H9 (cell line): ENCODE measurements around the gene IL6R. TPM values are rescaled to one million over a fixed set of nuclear protein-coding genes. Genes with fewer than 3 reads are reported as not detected.

Experiments
- DNase-seq: peaks from one replicate; pipeline ENCODE4 v3.0.0-alpha.2; 2017
- H2AFZ ChIP-seq: one replicate; pipeline ENCODE4 v1.6.1; 2013; ENCODE audit warnings: mild to moderate bottlenecking, low read length, control low read depth, moderate library complexity
- H2AK5ac ChIP-seq: 2 replicates; pipeline ENCODE4 v1.6.1; 2013; ENCODE audit warnings: low read length, control low read depth, mixed read lengths; ENCODE audit not compliant: insufficient read length
- H2BK120ac ChIP-seq: one replicate; pipeline ENCODE4 v1.6.1; 2013; ENCODE audit warnings: low read depth, mild to moderate bottlenecking, low read length, control low read depth, inconsistent platforms; ENCODE audit not compliant: poor library complexity, severe bottlenecking
- H2BK12ac ChIP-seq: 2 replicates; pipeline ENCODE4 v1.6.1; 2013; ENCODE audit warnings: low read length, control low read depth, mixed read lengths, low read depth; ENCODE audit not compliant: insufficient read length
- H2BK15ac ChIP-seq: 2 replicates; pipeline ENCODE4 v1.6.1; 2013; ENCODE audit warnings: low read depth, low read length, control low read depth
- H2BK20ac ChIP-seq: one replicate; pipeline ENCODE4 v1.6.1; 2013; ENCODE audit warnings: low read depth, mild to moderate bottlenecking, low read length, control low read depth, inconsistent platforms; ENCODE audit not compliant: poor library complexity, severe bottlenecking
- H2BK5ac ChIP-seq: 2 replicates; pipeline ENCODE4 v1.6.1; 2013; ENCODE audit warnings: low read length, control low read depth, mixed read lengths; ENCODE audit not compliant: insufficient read length
- H3K14ac ChIP-seq: 2 replicates; pipeline ENCODE4 v1.6.1; 2013; ENCODE audit warnings: low read length, control low read depth; ENCODE audit not compliant: insufficient read depth
- H3K18ac ChIP-seq: 2 replicates; pipeline ENCODE4 v1.6.1; 2013; ENCODE audit warnings: low read depth, mild to moderate bottlenecking, mixed read lengths, low read length, control low read depth; ENCODE audit not compliant: insufficient read length
- H3K23ac ChIP-seq: 2 replicates; pipeline ENCODE4 v1.6.1; 2013; ENCODE audit warnings: low read length, control low read depth, mixed read lengths, low read depth; ENCODE audit not compliant: insufficient read length
- H3K23me2 ChIP-seq: 2 replicates; pipeline ENCODE4 v1.6.1; 2013; ENCODE audit warnings: low read depth, mild to moderate bottlenecking, mixed read lengths, low read length, control low read depth; ENCODE audit not compliant: insufficient read length, poor library complexity, severe bottlenecking
- H3K27ac ChIP-seq: 2 replicates; pipeline ENCODE4 v1.5.1; 2013; ENCODE audit warnings: low read length, control low read depth, mixed read lengths, low read depth; ENCODE audit not compliant: insufficient read length
- H3K27me3 ChIP-seq: 2 replicates; pipeline ENCODE4 v1.6.1; 2013; ENCODE audit warnings: low read length, control low read depth, inconsistent platforms; ENCODE audit not compliant: insufficient read depth
- H3K4ac ChIP-seq: 2 replicates; pipeline ENCODE4 v1.6.1; 2013; ENCODE audit warnings: low read depth, mild to moderate bottlenecking, control low read depth, inconsistent platforms, low read length, moderate library complexity
- H3K4me1 ChIP-seq: 2 replicates; pipeline ENCODE4 v1.6.1; 2013; ENCODE audit warnings: low read length, control low read depth, inconsistent platforms; ENCODE audit not compliant: insufficient read depth
- H3K4me2 ChIP-seq: 2 replicates; pipeline ENCODE4 v1.6.1; 2013; ENCODE audit warnings: low read length, control low read depth, mixed read lengths; ENCODE audit not compliant: insufficient read length, insufficient read depth
- H3K56ac ChIP-seq: 2 replicates; pipeline ENCODE4 v1.6.1; 2013; ENCODE audit warnings: low read depth, mild to moderate bottlenecking, mixed read lengths, low read length, control low read depth; ENCODE audit not compliant: insufficient read length
- H3K79me1 ChIP-seq: 2 replicates; pipeline ENCODE4 v1.6.1; 2013; ENCODE audit warnings: low read depth, mild to moderate bottlenecking, moderate library complexity, low read length, control low read depth, inconsistent platforms; ENCODE audit not compliant: insufficient read depth, poor library complexity, severe bottlenecking
- H3K79me2 ChIP-seq: 2 replicates; pipeline ENCODE4 v1.6.1; 2013; ENCODE audit warnings: low read length, control low read depth, inconsistent platforms; ENCODE audit not compliant: insufficient read depth
- H3K9ac ChIP-seq: 2 replicates; pipeline ENCODE4 v1.6.1; 2013; ENCODE audit warnings: low read length, control low read depth, mixed read lengths; ENCODE audit not compliant: insufficient read length; ENCODE audit errors: extremely low read depth
- H3K9me3 ChIP-seq: one replicate; pipeline ENCODE4 v1.6.1; 2013; ENCODE audit warnings: low read depth, low read length, inconsistent platforms; ENCODE audit not compliant: control insufficient read depth
- H3T11ph ChIP-seq: one replicate; pipeline ENCODE4 v1.6.1; 2013; ENCODE audit warnings: mild to moderate bottlenecking, low read length, control low read depth, inconsistent platforms
- H4K20me1 ChIP-seq: one replicate; pipeline ENCODE4 v1.6.1; 2013; ENCODE audit not compliant: control insufficient read depth, insufficient read length, insufficient read depth
- H4K5ac ChIP-seq: 2 replicates; pipeline ENCODE4 v1.6.1; 2013; ENCODE audit warnings: low read depth, mild to moderate bottlenecking, mixed read lengths, low read length, control low read depth; ENCODE audit not compliant: insufficient read length
- H4K8ac ChIP-seq: replicated peaks from 2 replicates; pipeline ENCODE4 v1.6.1; 2013; ENCODE audit warnings: low read length, control low read depth, mixed read lengths, low read depth; ENCODE audit not compliant: insufficient read length
- H4K91ac ChIP-seq: 2 replicates; pipeline ENCODE4 v1.6.1; 2013; ENCODE audit warnings: low read depth, mild to moderate bottlenecking, moderate library complexity, mixed read lengths, low read length, control low read depth; ENCODE audit not compliant: insufficient read length
- H3K27ac Mint-ChIP-seq, 3 experiments: 2 replicates in 2 of 3; 3 replicates in 1 of 3; pipeline ENCODE4 v1.8.0; 2020 to 2021; ENCODE audit warnings: mixed read lengths in 3 of 3, mild to moderate bottlenecking in 1 of 3, moderate library complexity in 1 of 3
- H3K27me3 Mint-ChIP-seq: 2 replicates; pipeline ENCODE4 v1.8.0; 2021; ENCODE audit warnings: low read depth, mild to moderate bottlenecking, moderate library complexity, mixed read lengths
- H3K36me3 Mint-ChIP-seq, 3 experiments: 2 replicates in 2 of 3; 3 replicates in 1 of 3; pipeline ENCODE4 v1.8.0; 2020 to 2021; ENCODE audit warnings: low read depth in 3 of 3, mixed read lengths in 3 of 3; ENCODE audit not compliant: insufficient read depth in 1 of 3
- H3K4me1 Mint-ChIP-seq, 2 experiments: 2 replicates each; pipeline ENCODE4 v1.8.0; 2020; ENCODE audit warnings: mixed read lengths in 2 of 2
- H3K4me3 Mint-ChIP-seq, 2 experiments: 2 replicates in 1 of 2; 3 replicates in 1 of 2; pipeline ENCODE4 v1.8.0; 2020 to 2021; ENCODE audit warnings: mild to moderate bottlenecking in 2 of 2, mixed read lengths in 2 of 2, moderate library complexity in 1 of 2
- H3K9me3 Mint-ChIP-seq, 2 experiments: 2 replicates in 1 of 2; 3 replicates in 1 of 2; pipeline ENCODE4 v1.8.0; 2020; ENCODE audit warnings: mild to moderate bottlenecking in 2 of 2, mixed read lengths in 2 of 2, moderate library complexity in 1 of 2
- WGBS: extraction: QIAGEN DNeasy Blood & Tissue Kit; methylation state at CpG from one replicate; pipeline ENCODE4 v1.1.7; 2013; ENCODE audit warnings: missing lambda C conversion rate, low lambda C conversion rate, mixed read lengths; ENCODE audit not compliant: insufficient read length; ENCODE audit errors: extremely low coverage; 5-methylcytosine and 5-hydroxymethylcytosine counted together
- total RNA-seq: library from RNA; stranded (reverse); gene quantifications from 2 replicates; pipeline ENCODE4 v1.2.1, GENCODE V29; 2021
- TF ChIP-seq, protein P1 (sequence below): fragments of 200-600 bp; sonication (generic); conservative IDR thresholded peaks from 3 replicates; pipeline ENCODE4 v1.8.0; 2021; ENCODE audit warnings: antibody characterized with exemption, mild to moderate bottlenecking

Gene IL6R
- total RNA-seq, 1 experiment from 2014 or later = 1.7 TPM

DNA sequence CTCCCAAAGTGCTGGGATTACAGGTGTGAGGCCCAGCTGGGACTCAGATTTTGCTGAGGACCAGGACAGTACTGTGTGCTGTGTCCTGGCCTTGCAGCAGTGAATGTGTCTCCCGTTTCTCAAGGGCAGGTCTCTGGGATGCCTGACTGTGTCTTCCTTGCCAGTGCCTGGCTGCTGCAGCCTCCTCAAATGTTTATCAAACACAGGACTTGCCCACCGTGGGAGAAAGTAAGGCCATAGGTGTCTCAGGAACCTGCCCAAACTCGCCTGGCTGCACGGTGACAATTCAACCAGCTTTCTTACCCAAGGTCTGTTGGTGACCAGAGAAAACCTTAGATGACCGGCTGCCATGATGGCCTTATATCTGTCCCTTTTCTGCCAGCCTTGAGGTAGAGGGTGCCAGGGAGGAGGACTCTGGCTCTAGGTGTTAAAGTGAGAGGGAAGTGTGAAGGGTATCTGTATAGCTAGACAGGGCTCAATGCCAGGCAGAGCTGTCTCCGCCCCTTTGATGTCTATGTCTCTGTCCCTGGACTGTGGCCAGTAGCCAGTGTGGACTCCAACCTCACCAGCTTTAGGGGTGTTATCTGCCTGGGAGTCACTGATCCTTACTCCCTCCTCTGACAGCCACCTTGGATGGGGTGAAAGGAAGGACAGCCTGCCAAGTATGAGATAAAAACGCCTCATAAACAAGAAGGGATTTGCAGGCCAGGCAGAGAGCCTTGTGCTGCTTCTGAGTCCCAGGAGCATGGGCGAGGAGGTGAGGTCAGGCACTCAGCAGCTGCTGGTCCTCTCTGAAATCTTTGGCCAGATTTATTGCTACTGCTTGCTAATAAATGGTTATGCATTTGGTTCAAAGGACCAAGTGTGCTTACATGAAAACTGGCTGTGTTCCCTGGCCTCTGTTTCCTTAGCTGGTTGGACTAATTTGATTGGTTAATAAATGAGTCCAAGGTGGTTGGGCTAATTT, 22.3 kb downstream of the IL6R start:
- TF ChIP-seq, protein P1, sequence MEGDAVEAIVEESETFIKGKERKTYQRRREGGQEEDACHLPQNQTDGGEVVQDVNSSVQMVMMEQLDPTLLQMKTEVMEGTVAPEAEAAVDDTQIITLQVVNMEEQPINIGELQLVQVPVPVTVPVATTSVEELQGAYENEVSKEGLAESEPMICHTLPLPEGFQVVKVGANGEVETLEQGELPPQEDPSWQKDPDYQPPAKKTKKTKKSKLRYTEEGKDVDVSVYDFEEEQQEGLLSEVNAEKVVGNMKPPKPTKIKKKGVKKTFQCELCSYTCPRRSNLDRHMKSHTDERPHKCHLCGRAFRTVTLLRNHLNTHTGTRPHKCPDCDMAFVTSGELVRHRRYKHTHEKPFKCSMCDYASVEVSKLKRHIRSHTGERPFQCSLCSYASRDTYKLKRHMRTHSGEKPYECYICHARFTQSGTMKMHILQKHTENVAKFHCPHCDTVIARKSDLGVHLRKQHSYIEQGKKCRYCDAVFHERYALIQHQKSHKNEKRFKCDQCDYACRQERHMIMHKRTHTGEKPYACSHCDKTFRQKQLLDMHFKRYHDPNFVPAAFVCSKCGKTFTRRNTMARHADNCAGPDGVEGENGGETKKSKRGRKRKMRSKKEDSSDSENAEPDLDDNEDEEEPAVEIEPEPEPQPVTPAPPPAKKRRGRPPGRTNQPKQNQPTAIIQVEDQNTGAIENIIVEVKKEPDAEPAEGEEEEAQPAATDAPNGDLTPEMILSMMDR = no peak
- H2BK20ac ChIP-seq = no peak overlapping the region
- no peak overlapping the region for H3K4me2 ChIP-seq
- no peak overlapping the region for H2BK15ac ChIP-seq
- H2BK12ac ChIP-seq = no peak overlapping the region
- no peak overlapping the region for H3K14ac ChIP-seq
- DNase-seq = no peak
- no peak overlapping the region for H2AFZ ChIP-seq
- H3K9me3 ChIP-seq = no peaks in the 10 kb centered on the region
- Mint-ChIP-seq H3K4me3 (no peak overlapping the region), H3K4me1 (peaks cover 32 to 39% of the 10 kb centered on the region in 2 experiments), H3K9me3 (no peaks in the 10 kb centered on the region; a peak in 1 of 5 replicates), H3K36me3 (no peaks in the 10 kb centered on the region; a peak in 1 of 7 replicates), H3K27me3 (peaks cover 1% of the 10 kb centered on the region; the same call in 1 of the 2 replicates), H3K27ac (peak overlapping the region in 2 of 3 experiments; percentile 18 to 45; a peak in 1 of 7 replicates)
- H3K27ac ChIP-seq = no peak overlapping the region
- H2BK120ac ChIP-seq = no peak overlapping the region
- no peak overlapping the region for H3K9ac ChIP-seq
- H3T11ph ChIP-seq = no peak overlapping the region
- no peak overlapping the region for H2AK5ac ChIP-seq
- H3K79me1 ChIP-seq = no peaks in the 10 kb centered on the region
- no peak overlapping the region for H4K8ac ChIP-seq
- no peak overlapping the region for H2BK5ac ChIP-seq
- no peak overlapping the region for H3K56ac ChIP-seq
- H4K20me1 ChIP-seq = no peaks in the 10 kb centered on the region
- H3K79me2 ChIP-seq = no peaks in the 10 kb centered on the region
- H3K23ac ChIP-seq = no peak overlapping the region
- H3K23me2 ChIP-seq = no peaks in the 10 kb centered on the region
- no peaks in the 10 kb centered on the region; the same call in 1 of the 2 replicates for H3K4me1 ChIP-seq
- H3K4ac ChIP-seq = no peak overlapping the region
- H4K5ac ChIP-seq = no peak overlapping the region
- H3K18ac ChIP-seq = no peak overlapping the region
- no peaks in the 10 kb centered on the region for H3K27me3 ChIP-seq
- H4K91ac ChIP-seq = no peak overlapping the region
- WGBS = no CpG with 5 or more reads among the region's 8 CpGs
